ENCODE results near the gene FRMD4A.

DNA sequence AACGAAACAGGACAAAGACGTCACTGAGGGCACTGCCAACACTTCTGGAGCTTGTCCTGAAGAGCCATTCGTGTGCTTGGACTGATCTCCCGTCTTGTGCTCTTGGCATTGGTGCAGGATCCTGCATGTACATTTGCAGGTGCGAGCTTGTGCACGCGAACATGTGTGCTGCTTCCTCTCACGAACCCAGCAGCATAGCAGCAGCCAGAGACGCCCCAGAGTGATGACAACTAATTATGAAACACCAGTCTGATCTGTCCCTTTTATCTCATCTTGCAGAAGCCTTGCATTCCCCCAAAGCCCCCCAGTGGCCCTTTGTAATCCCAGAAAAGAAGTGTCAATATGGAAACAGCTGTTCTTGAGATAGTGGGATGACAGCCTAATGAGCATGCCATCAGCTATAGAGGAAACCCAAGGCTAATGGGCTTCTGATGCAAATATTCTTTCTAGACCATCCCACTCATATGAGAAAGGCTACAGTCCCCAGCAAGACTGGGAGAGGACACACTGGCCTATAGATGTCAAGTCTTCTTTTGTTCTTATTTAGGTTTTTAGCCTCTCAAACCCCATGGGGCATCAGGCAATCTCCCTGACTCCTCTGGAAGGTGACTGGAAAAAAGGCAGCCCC lies 310.6 kb downstream of the FRMD4A start:
- TF ChIP-seq, protein P1, sequence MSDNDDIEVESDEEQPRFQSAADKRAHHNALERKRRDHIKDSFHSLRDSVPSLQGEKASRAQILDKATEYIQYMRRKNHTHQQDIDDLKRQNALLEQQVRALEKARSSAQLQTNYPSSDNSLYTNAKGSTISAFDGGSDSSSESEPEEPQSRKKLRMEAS (IDR thresholded peaks at IDR 0.05; ENCODE audit: low read depth, low read length) = no peak
- TF ChIP-seq EP300 (IDR thresholded peaks at IDR 0.05; ENCODE audit: borderline replicate concordance in 1 of 2, control insufficient read depth in 1 of 2, low read depth in 2 of 2, low read length in 2 of 2) (no peak), TAF1 (IDR thresholded peaks at IDR 0.05; ENCODE audit: borderline replicate concordance, low read depth, low read length) (no peak), SUZ12 (IDR thresholded peaks at IDR 0.05; ENCODE audit: unreplicated experiment) (no peak)

Measured in GM12878 (cell line).